Osteoblast (primary cell): ENCODE measurements around the gene ZBTB7C. TPM values are rescaled to one million over a fixed set of nuclear protein-coding genes. Genes with fewer than 3 reads are reported as not detected.

Experiments used
- DNase-seq: peaks from one replicate; pipeline ENCODE4 v3.0.0; 2011; ENCODE audit warnings: low spot score, mixed read lengths; ENCODE audit not compliant: insufficient read length; ENCODE audit errors: missing footprints
- H2AFZ ChIP-seq: 2 replicates; pipeline ENCODE4 v1.6.0; 2011; ENCODE audit warnings: mild to moderate bottlenecking, low read length
- H3K27ac ChIP-seq: 2 replicates; pipeline ENCODE4 v1.5.1; 2011; ENCODE audit warnings: mild to moderate bottlenecking, low read depth, low read length, moderate library complexity
- H3K27me3 ChIP-seq: 2 replicates; pipeline ENCODE4 v1.6.0; 2012; ENCODE audit warnings: mild to moderate bottlenecking, control low read depth, inconsistent platforms, low read length, moderate library complexity; ENCODE audit not compliant: insufficient read depth
- H3K36me3 ChIP-seq: 2 replicates; pipeline ENCODE4 v1.5.1; 2011; ENCODE audit warnings: mild to moderate bottlenecking, low read length, control low read depth, moderate library complexity; ENCODE audit not compliant: insufficient read depth
- H3K4me1 ChIP-seq: 2 replicates; pipeline ENCODE4 v1.5.1; 2011; ENCODE audit warnings: mild to moderate bottlenecking, low read length, control low read depth, moderate library complexity; ENCODE audit not compliant: insufficient read depth
- H3K4me2 ChIP-seq: 2 replicates; pipeline ENCODE4 v1.6.0; 2011; ENCODE audit warnings: mild to moderate bottlenecking, low read length; ENCODE audit not compliant: insufficient read depth
- H3K4me3 ChIP-seq: fragments of 200-600 bp; sonication (generic); 3 replicates; pipeline ENCODE4 v1.5.1; 2012; ENCODE audit warnings: mild to moderate bottlenecking, low read length, inconsistent platforms; ENCODE audit not compliant: insufficient read depth
- H3K79me2 ChIP-seq: 2 replicates; pipeline ENCODE4 v1.6.0; 2012; ENCODE audit warnings: mild to moderate bottlenecking, low read length, control low read depth, inconsistent platforms; ENCODE audit not compliant: insufficient read depth
- H3K9me3 ChIP-seq: 2 replicates; pipeline ENCODE4 v1.5.1; 2011; ENCODE audit warnings: low read depth, low read length, control low read depth
- H4K20me1 ChIP-seq: 2 replicates; pipeline ENCODE4 v1.6.0; 2012; ENCODE audit warnings: mild to moderate bottlenecking, low read length, control low read depth; ENCODE audit not compliant: insufficient read depth
- total RNA-seq: library from RNA; depleted of rRNA; stranded (reverse); fragments of >200 nt; gene quantifications from 2 replicates; pipeline ENCODE4 v1.2.3, GENCODE V29; 2012
- TF ChIP-seq, protein P1 (sequence below): IDR thresholded peaks from 2 replicates; pipeline ENCODE4 v1.5.1; 2011; ENCODE audit warnings: mild to moderate bottlenecking, low read depth, low read length, moderate library complexity; ENCODE audit errors: extremely low read depth

ZBTB7C gene
- total RNA-seq, 1 donor = 0.36 TPM

- Histone ChIP-seq H4K20me1 (no peaks in the 10 kb centered on the region), H3K4me1 (no peaks in the 10 kb centered on the region), H3K27ac (no peak overlapping the region), H3K4me2 (no peak overlapping the region), H3K79me2 (no peaks in the 10 kb centered on the region), H3K9me3 (no peaks in the 10 kb centered on the region), H2AFZ (no peak overlapping the region), H3K4me3 (no peak overlapping the region), H3K27me3 (peaks cover 11% of the 10 kb centered on the region), H3K36me3 (no peaks in the 10 kb centered on the region)
- no peak for DNase-seq
- TF ChIP-seq, protein P1, sequence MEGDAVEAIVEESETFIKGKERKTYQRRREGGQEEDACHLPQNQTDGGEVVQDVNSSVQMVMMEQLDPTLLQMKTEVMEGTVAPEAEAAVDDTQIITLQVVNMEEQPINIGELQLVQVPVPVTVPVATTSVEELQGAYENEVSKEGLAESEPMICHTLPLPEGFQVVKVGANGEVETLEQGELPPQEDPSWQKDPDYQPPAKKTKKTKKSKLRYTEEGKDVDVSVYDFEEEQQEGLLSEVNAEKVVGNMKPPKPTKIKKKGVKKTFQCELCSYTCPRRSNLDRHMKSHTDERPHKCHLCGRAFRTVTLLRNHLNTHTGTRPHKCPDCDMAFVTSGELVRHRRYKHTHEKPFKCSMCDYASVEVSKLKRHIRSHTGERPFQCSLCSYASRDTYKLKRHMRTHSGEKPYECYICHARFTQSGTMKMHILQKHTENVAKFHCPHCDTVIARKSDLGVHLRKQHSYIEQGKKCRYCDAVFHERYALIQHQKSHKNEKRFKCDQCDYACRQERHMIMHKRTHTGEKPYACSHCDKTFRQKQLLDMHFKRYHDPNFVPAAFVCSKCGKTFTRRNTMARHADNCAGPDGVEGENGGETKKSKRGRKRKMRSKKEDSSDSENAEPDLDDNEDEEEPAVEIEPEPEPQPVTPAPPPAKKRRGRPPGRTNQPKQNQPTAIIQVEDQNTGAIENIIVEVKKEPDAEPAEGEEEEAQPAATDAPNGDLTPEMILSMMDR = no peak
Observed at GRCh38 chr18:48355276-48356115, 53.7 kb downstream of the ZBTB7C start.

- DNase-seq = no peak
- H3K79me2 ChIP-seq = no peaks in the 10 kb centered on the region
- no peaks in the 10 kb centered on the region for H3K4me1 ChIP-seq
- TF ChIP-seq, protein P1 = no peak
- H3K27me3 ChIP-seq = peaks cover 12% of the 10 kb centered on the region
- no peaks in the 10 kb centered on the region for H3K9me3 ChIP-seq
- no peak overlapping the region for H2AFZ ChIP-seq
- H3K36me3 ChIP-seq = no peaks in the 10 kb centered on the region
- H3K4me3 ChIP-seq = no peak overlapping the region
- H3K27ac ChIP-seq = no peak overlapping the region
- no peak overlapping the region for H3K4me2 ChIP-seq
- no peaks in the 10 kb centered on the region for H4K20me1 ChIP-seq
Observed at GRCh38 chr18:48354746-48355260, 54.4 kb downstream of the ZBTB7C start.

DNA sequence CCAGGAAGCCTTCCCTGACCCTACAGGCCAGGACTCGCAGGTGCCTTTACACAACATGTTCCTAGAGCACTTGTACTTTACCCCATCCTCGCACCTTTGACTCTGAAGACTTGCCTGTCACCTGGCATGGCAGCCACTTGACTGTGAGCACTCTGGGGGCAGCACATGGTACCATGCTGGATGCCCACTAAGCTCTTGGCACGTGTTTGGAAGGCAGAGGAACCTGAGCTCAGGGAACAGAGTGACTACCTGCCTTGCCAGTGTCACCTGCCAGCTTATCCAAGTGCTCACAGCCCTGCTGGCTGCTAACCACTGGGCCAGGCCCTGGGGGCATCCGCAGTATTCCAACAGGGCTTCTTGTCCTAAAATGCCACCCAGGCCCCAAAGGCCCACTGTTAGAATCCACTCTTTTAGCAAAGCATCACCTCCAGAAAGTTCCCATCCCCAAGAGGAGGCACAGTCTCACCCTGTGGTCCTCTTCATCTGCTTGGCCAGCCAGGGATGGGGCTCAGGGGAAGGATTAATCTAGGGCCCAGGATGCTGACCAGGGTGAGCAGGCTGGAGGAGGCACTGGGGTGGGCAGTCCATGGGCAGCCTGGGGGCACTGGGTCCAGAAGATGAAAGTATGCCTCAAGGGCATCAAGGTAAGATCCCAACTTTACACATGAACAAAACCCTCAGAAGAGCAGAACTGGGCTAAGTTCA lies 57.0 kb downstream of the ZBTB7C start:
- no peaks in the 10 kb centered on the region for H3K9me3 ChIP-seq
- TF ChIP-seq, protein P1 = no peak
- no peak for DNase-seq
- H3K36me3 ChIP-seq = no peaks in the 10 kb centered on the region
- H3K4me2 ChIP-seq = no peak overlapping the region
- H3K27me3 ChIP-seq = peaks cover 13% of the 10 kb centered on the region
- H4K20me1 ChIP-seq = no peaks in the 10 kb centered on the region
- no peak overlapping the region for H3K4me3 ChIP-seq
- H3K79me2 ChIP-seq = no peaks in the 10 kb centered on the region
- no peaks in the 10 kb centered on the region for H3K4me1 ChIP-seq
- no peak overlapping the region for H3K27ac ChIP-seq
- H2AFZ ChIP-seq = no peak overlapping the region
